NCI-H1105 treated with DMSO at 0.1 percent for 48 hours (cell line): Measurements from ENCODE around the gene MED16.
"Not testable (repeated sequence)": the region's sequence is repeated elsewhere in the genome, so short reads cannot be mapped to it uniquely, and the experiment has no call there.

Experiments
- DNase-seq: peaks from one replicate; lab custom pipeline; 2025; lab: John Stamatoyannopoulos, UW

MED16 gene

DNA sequence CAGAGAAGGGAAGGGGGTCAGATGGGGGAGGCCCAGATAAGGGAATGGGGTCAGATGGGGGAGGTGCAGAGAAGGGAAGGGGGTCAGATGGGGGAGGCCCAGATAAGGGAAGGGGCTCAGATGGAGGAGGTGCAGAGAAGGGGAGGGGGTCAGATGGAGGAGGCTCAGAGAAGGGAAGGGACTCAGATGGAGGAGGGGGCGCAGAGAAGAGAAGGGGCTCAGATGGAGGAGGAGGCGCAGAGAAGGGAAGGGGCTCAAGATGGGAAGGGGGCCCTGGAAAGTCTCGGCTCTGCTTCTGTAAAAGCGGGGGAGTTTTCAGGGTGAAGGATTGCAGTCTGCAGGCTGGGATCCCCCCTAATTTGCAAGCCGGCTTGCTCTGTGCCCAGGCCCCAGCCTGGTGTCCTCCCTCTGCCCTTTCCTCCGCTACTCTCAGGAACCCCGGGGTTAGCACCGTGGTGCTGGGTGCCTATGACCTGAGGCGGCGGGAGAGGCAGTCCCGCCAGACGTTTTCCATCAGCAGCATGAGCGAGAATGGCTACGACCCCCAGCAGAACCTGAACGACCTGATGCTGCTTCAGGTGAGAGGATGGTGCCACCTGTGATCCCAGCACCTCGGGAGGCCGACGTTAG, 63.7 kb downstream of the MED16 start:
- DNase-seq: no peak

DNA sequence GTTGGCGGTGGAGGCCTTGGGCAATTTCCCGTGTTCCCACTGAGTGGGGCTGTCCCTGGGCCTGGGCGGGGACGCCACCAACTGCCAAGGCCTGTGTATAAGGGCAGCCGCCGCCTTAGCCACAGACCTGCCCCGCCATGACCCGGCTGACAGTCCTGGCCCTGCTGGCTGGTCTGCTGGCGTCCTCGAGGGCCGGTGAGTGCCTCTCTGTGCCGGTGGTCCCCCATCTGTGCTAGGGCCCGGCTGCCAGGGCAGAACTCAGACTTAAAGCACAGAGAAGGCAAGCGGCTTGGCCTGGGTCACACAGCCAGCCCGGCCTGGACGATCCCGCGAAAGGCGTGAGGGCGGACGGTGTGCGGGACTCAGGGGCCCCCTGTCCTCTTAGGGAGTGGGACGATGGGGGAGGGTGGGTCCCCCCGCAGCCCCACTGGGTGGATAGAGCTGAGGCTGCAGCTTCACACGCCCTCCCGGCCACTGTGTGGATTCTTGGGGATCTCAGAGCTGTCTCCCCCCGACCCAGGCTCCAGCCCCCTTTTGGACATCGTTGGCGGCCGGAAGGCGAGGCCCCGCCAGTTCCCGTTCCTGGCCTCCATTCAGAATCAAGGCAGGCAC, 65.2 kb downstream of the MED16 start, which contains the start of gene AZU1:
TSS of gene AZU1 (plus strand) at position 128 of the 612 bp plus-strand sequence. CDS start at position 138, 10 bp downstream.
- no peak for DNase-seq

DNA sequence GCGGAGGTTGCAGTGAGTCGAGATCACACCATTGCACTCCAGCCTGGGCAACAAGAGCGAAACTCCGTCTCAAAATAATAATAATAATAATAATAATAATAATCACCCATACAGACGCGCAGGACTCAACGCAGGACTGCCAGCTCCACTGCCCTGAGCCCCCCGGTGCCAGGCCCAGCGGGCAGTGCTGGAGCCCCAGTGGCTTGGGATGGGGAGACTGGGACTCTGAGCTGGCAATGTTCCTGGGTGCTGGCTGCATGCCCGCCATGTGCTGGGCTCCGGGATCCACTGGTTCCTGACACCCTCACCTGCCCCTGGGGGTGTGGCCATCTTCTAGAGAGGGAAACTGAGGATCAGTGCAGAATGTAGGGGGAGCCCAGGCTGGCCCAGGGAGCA, 65.7 kb downstream of the MED16 start:
- DNase-seq: no peak

DNA sequence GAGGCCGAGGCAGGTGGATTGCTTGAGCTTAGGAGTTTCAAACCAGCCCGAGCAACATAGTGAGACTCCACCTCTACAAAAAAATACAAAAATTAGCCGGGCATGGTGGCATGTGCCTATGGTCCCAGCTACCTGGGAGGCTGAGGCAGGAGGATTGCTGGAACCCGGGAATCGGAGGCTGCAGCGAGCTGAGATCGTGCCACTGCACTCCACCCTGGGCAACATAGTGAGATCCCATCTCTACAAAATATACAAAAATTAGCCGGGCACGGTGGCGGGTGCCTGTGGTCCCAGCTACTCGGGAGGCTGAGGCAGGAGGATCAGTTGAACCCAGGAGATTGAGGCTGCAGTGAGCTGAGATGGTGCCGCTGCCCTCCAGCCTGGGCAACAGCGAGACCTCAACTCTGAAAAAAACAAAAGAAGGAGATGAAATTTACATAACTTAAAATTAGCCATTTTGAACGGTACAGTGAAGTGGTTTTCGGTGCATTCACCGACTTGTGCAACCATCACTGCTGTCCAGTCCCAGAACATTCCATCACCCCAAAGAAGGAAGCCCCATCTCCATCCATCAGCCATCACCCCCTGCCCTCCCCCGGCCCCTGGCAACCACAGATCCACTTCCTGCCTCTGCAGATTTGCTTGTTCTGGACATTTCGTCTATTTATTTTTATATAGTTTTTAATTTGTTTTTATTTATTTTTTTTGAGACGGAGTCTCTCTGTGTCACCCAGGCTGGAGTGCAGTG, 66.9 kb downstream of the MED16 start:
- no peak for DNase-seq

DNA sequence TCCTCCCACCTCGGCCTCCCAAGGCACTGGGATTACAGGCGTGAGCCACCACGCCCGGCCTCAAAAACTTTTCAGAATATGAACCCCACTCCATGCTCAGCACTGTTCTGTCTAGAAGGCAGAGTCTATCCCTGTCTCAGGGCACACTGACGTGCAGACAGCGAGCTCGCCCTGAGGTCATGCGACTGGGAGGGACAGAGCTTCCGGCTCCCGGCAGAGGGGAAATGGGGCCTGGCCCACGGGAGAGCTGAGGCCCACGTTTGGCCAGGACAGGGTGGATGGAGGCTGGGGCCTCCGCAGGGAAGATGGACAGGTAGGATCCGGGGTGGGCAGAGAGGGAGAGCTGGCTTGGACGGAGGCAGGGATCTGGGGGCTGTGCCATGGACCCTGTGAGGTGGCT, 68.1 kb downstream of the MED16 start:
- DNase-seq: no peak

DNA sequence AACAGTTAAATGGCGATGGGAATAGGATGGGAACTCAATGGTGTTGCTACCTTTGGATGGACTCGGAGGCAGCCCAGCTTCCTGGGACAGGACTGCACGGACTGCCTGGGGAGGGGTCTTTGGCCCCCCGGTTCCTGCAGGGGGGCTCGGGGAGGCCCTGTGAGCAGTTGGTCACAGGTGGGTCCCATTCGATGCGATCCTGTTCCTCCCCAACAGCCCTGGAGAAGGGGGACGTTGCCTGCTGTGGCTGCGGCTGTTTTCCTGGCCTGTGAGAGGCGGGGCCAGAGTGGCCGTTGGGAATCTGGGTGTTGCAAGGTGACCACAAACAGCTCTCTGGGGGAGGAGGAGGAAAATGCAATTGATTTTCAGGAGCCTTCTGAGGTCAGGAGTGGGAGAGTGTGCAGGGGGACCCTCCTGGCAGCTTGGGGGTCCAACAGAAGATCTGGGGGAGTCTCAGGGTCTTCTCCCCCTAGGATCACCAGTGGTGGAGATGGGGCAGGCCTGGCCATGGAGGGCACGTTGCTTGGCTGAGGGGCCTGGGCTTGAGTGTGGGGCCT, 69.3 kb downstream of the MED16 start:
- DNase-seq: no peak

DNA sequence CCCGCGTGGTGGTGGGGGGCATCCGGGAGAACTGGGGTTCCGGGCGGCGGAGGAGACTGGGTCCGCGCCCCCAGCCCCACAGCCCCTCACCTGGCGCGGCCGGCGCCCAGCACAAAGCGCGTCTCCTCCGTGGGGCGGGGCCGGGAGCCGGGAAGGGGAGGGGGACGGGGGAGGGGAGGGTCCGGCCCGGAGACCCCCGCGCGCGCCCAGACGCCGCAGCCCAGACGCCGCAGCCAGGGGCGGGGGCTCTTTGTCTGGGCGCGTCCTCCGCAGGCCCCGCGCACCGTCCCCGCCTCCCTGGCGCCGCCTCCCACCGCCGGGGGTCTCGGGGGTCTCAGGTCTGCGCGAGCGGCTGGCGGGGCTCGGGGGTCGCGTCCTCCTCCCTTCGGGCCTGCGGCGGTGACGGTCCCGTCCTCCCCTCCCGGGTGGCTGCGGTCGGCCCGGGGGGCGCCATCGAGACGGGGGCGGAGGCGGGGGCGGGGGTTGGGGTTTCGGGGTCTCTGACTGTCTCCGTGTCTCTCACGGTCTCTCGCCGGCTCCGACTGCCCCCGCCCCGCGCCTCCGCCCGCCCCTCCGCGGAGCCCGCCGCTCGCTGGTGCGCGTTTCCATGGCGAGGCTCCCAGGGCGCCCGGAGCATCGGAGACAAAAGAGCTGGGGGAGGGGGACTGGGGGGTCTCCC, 71.0 kb downstream of the MED16 start, which contains the start of gene PLPPR3:
TSS of gene PLPPR3 (minus strand) at position 131 of the 679 bp plus-strand sequence. CDS start 396 bp downstream, outside the sequence.
- no peak for DNase-seq

DNA sequence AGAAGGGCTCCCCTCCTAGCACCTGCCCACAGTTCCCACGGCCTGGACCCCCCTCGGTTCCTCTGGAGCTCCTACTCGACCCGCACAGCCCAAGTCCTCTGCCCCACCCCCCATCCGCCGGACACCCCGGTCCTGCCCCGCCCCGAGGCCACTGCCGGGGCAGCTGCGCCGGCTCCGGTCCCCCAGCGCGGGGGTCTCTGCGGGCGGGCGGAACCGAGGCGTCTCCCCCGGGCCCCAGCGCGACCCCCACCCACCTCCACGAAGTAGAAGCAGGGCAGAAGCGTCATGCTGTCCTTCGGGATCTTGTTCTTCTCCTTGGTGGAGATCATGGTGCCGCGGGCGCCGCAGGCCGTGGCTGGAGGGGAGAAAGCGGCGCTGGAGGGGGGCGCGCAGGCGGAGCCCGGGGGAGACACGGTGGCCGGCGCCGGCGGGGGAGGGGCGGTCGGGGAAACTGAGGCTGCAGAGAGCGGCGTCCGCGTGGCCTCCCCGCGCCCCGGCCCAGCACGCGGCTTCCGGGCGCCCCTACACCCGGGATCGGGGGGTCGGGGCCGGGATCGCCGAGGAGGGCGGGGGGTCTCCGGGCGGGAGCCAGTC, 71.7 kb downstream of the MED16 start:
- DNase-seq: no peak

DNA sequence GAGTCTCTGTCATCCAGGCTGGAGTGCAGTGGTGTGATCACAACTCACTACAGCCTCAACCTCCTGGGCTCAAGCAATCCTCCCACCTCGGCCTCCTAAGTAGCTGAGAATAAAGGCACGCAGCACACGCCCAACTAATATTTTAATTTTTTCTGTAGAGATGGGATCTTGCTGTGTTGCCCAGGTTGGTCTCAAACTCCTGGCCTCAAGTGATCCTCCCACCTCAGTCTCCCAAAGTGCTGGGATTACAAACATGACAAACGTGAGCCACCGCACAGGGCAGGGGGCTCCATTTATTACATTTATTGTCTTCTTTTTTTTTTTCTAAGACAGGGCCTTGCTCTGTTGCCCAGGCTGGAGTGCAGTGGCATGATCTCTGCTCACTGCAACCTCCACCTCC, 72.8 kb downstream of the MED16 start:
- DNase-seq: not testable (repeated sequence)
